ENCODE results near the gene CHRND. TPM values are rescaled to one million over a fixed set of nuclear protein-coding genes. Genes with fewer than 3 reads are reported as not detected.

CHRND gene
- total RNA-seq, 1 experiment from 2014 or later: not detected

DNA sequence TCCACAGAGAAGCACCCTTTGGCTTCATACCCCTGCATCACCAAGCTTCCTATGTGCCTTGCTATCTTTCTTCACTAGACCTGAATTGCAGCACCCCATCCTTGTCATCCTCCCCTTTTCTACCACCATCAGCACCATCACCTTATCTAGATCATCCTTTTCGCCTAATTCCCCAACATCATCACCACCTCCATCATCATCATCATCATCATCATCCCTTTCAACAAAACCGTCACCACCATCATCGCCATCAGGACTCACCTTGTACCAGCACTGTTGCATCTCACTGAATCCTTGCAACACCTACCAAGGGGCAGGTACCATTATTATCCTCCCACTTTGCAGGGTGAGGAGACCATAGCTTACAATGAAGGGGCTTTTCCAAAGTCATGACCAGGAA is 27.5 kb upstream of the CHRND start:
- no peak for DNase-seq
- Histone ChIP-seq H4K20me1 (ENCODE audit: insufficient read depth, low read depth, low read length) (no peaks in the 10 kb centered on the region), H3K9ac (ENCODE audit: low read length) (no peak overlapping the region), H3K4me3 (ENCODE audit: low read length) (no peak overlapping the region), H3K9me3 (ENCODE audit: low read length) (no peaks in the 10 kb centered on the region), H3K9me2 (replicated peaks; ENCODE audit: insufficient read depth, low read length) (no peaks in the 10 kb centered on the region), H3K36me3 (ENCODE audit: insufficient read depth, low read length) (no peaks in the 10 kb centered on the region), H3K4me1 (ENCODE audit: low read length) (peaks cover 7% of the 10 kb centered on the region), H2AFZ (ENCODE audit: low read length) (no peak overlapping the region), H3K4me2 (ENCODE audit: low read depth, low read length, poor library complexity, severe bottlenecking) (no peak overlapping the region), H3K27me3 (ENCODE audit: low read length) (no peaks in the 10 kb centered on the region), H3K27ac (ENCODE audit: low read length) (no peak overlapping the region), H3K79me2 (ENCODE audit: low read length) (no peaks in the 10 kb centered on the region)

- no peak for DNase-seq
- no peak overlapping the region for H3K4me2 ChIP-seq (ENCODE audit: low read depth, low read length, poor library complexity, severe bottlenecking)
- no peak overlapping the region for H3K27ac ChIP-seq (ENCODE audit: low read length)
- no peaks in the 10 kb centered on the region for H3K36me3 ChIP-seq (ENCODE audit: insufficient read depth, low read length)
- no peak overlapping the region for H3K9ac ChIP-seq (ENCODE audit: low read length)
- H3K27me3 ChIP-seq (ENCODE audit: low read length): no peaks in the 10 kb centered on the region
- H4K20me1 ChIP-seq (ENCODE audit: insufficient read depth, low read depth, low read length): no peaks in the 10 kb centered on the region
- H3K9me2 ChIP-seq (replicated peaks; ENCODE audit: insufficient read depth, low read length): no peaks in the 10 kb centered on the region
- no peaks in the 10 kb centered on the region for H3K79me2 ChIP-seq (ENCODE audit: low read length)
- H2AFZ ChIP-seq (ENCODE audit: low read length): no peak overlapping the region
- peaks cover 3% of the 10 kb centered on the region; the same call in 1 of the 2 replicates for H3K4me1 ChIP-seq (ENCODE audit: low read length)
- H3K9me3 ChIP-seq (ENCODE audit: low read length): no peaks in the 10 kb centered on the region
- no peak overlapping the region for H3K4me3 ChIP-seq (ENCODE audit: low read length)
These were observed 24.6 kb upstream of the CHRND start for GRCh38 chr2:232501331-232501771.

DNA sequence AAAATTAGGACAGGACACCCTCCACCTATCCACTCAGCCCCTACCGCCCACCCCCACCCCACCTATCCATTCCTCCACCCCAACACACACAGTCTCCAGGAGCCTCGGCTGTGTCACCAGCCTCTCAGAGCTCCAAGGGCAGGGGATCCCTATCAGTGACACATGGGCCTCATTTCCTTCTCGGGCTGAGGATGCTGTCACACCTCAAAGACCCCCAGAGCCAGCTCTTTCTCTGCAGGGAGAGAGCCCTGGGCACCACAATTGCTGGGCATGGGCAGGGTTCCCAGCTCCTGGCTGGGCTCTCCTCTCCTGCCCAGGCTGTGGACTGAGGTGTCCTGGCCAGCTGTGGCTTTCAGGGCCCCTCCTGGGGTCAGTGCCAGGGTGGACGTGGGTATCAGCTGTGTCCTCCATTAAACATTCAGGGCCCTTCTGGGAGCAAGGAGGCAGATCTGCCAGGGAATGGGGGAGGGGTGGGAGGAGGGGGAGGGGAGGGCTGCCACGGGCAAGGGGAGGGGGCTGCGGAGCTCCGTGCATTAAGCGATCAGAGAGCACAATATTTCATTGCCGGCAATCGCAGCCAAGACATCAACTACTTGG is 24.1 kb upstream of the CHRND start:
- Histone ChIP-seq H4K20me1 (ENCODE audit: insufficient read depth, low read depth, low read length) (no peaks in the 10 kb centered on the region), H3K4me3 (ENCODE audit: low read length) (no peak overlapping the region), H3K9me3 (ENCODE audit: low read length) (no peaks in the 10 kb centered on the region), H3K9me2 (replicated peaks; ENCODE audit: insufficient read depth, low read length) (no peaks in the 10 kb centered on the region), H3K36me3 (ENCODE audit: insufficient read depth, low read length) (no peaks in the 10 kb centered on the region), H3K79me2 (ENCODE audit: low read length) (no peaks in the 10 kb centered on the region), H3K27me3 (ENCODE audit: low read length) (no peaks in the 10 kb centered on the region), H3K4me2 (ENCODE audit: low read depth, low read length, poor library complexity, severe bottlenecking) (no peak overlapping the region), H2AFZ (ENCODE audit: low read length) (no peak overlapping the region), H3K4me1 (ENCODE audit: low read length) (peaks cover 3% of the 10 kb centered on the region; the same call in 1 of the 2 replicates), H3K9ac (ENCODE audit: low read length) (no peak overlapping the region), H3K27ac (ENCODE audit: low read length) (no peak overlapping the region)
- no peak for DNase-seq

GRCh38 chr2:232502511-232502910 is 23.4 kb upstream of the CHRND start:
- DNase-seq: no peak
- Histone ChIP-seq H3K4me2 (ENCODE audit: low read depth, low read length, poor library complexity, severe bottlenecking) (no peak overlapping the region), H3K4me3 (ENCODE audit: low read length) (no peak overlapping the region), H3K4me1 (ENCODE audit: low read length) (peaks cover 3% of the 10 kb centered on the region; the same call in 1 of the 2 replicates), H3K9me3 (ENCODE audit: low read length) (no peaks in the 10 kb centered on the region), H3K9ac (ENCODE audit: low read length) (no peak overlapping the region), H3K27me3 (ENCODE audit: low read length) (no peaks in the 10 kb centered on the region), H3K79me2 (ENCODE audit: low read length) (no peaks in the 10 kb centered on the region), H3K36me3 (ENCODE audit: insufficient read depth, low read length) (no peaks in the 10 kb centered on the region), H3K9me2 (replicated peaks; ENCODE audit: insufficient read depth, low read length) (no peaks in the 10 kb centered on the region), H2AFZ (ENCODE audit: low read length) (no peak overlapping the region), H3K27ac (ENCODE audit: low read length) (no peak overlapping the region), H4K20me1 (ENCODE audit: insufficient read depth, low read depth, low read length) (no peaks in the 10 kb centered on the region)

DNA sequence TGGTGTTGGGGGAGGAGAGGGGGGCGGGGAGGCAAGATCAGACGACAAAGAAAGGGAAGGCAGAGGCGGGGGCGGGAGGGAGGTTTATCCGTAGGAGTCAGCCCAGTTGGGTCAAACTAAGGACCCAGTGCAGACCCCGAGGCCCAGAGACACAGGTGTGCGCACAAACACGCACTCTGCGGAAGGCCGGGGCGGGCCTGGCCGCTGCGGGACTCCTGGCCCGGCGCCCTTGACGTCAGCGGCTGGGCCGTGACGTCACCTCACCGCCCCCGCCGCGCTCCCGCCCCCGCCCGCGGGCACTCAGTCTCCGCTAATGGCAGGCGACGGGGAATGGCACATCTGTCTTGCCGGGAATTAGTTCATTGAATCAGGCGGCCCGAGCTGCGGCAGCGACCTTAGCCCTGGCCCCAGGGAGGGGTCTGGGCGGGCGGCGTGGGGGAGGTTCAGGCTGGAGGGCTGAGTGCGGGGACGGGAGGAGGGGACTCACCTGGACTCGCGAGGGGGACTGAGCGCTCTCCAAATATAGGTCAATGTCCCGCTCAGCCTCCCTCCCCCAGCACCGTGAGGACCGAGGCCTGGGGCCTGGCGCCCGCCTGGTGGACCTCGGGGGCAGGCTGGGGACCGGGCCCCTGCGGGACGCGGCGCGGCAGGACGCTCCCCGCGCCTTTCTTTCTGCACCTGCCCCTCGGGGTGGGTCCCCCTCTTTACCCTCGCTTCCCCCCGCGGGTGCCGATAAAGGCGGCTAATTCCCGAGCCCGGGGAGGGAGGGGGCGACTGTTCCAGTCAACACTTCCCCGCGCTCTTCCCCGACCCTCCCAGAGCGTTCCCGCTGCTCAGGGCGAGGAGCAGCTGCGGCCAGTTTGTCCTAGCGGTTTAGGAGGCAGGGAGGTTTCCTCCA is 22.8 kb upstream of the CHRND start:
- Histone ChIP-seq H3K9me3 (ENCODE audit: low read length) (no peaks in the 10 kb centered on the region), H3K36me3 (ENCODE audit: insufficient read depth, low read length) (no peaks in the 10 kb centered on the region), H3K9ac (ENCODE audit: low read length) (no peak overlapping the region), H3K4me2 (ENCODE audit: low read depth, low read length, poor library complexity, severe bottlenecking) (no peak overlapping the region), H3K9me2 (replicated peaks; ENCODE audit: insufficient read depth, low read length) (no peaks in the 10 kb centered on the region), H3K27me3 (ENCODE audit: low read length) (no peaks in the 10 kb centered on the region), H3K27ac (ENCODE audit: low read length) (no peak overlapping the region), H3K79me2 (ENCODE audit: low read length) (no peaks in the 10 kb centered on the region), H3K4me1 (ENCODE audit: low read length) (peaks cover 3% of the 10 kb centered on the region; the same call in 1 of the 2 replicates), H3K4me3 (ENCODE audit: low read length) (no peak overlapping the region), H2AFZ (ENCODE audit: low read length) (no peak overlapping the region), H4K20me1 (ENCODE audit: insufficient read depth, low read depth, low read length) (no peaks in the 10 kb centered on the region)
- DNase-seq: no peak

DNA sequence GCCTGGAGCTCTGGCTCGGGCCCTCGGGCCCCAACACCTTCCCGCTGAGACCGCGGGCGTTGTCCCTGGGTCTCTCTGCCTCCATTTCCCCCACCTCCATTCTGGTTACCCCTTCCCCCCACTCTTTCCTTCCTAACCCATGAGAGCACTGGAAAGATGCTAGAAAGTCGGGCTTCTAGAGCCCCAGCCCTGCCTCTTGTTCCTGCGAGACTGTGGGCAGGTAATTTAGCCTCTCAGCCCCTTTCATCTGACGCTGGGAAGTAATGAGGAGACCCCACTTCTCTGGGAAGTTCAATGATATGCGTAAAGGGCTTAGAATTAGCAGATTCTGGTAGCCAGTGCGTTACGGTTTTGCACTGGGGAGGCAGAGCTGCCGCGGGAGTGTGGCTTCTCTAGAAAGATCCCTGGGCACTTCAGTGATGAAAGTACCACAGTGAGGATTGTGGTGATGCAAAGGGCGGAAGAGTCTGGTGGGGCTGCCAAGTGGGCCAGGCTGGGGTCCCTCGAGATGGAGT is 22.1 kb upstream of the CHRND start:
- H3K9me2 ChIP-seq (replicated peaks; ENCODE audit: insufficient read depth, low read length): no peaks in the 10 kb centered on the region
- H3K4me3 ChIP-seq (ENCODE audit: low read length): no peak overlapping the region
- peaks cover 3% of the 10 kb centered on the region; the same call in 1 of the 2 replicates for H3K4me1 ChIP-seq (ENCODE audit: low read length)
- no peaks in the 10 kb centered on the region for H4K20me1 ChIP-seq (ENCODE audit: insufficient read depth, low read depth, low read length)
- no peaks in the 10 kb centered on the region for H3K27me3 ChIP-seq (ENCODE audit: low read length)
- H3K9ac ChIP-seq (ENCODE audit: low read length): no peak overlapping the region
- no peak for DNase-seq
- H3K9me3 ChIP-seq (ENCODE audit: low read length): no peaks in the 10 kb centered on the region
- H3K4me2 ChIP-seq (ENCODE audit: low read depth, low read length, poor library complexity, severe bottlenecking): no peak overlapping the region
- H3K79me2 ChIP-seq (ENCODE audit: low read length): no peaks in the 10 kb centered on the region
- no peak overlapping the region for H3K27ac ChIP-seq (ENCODE audit: low read length)
- no peak overlapping the region for H2AFZ ChIP-seq (ENCODE audit: low read length)
- no peaks in the 10 kb centered on the region for H3K36me3 ChIP-seq (ENCODE audit: insufficient read depth, low read length)

DNA sequence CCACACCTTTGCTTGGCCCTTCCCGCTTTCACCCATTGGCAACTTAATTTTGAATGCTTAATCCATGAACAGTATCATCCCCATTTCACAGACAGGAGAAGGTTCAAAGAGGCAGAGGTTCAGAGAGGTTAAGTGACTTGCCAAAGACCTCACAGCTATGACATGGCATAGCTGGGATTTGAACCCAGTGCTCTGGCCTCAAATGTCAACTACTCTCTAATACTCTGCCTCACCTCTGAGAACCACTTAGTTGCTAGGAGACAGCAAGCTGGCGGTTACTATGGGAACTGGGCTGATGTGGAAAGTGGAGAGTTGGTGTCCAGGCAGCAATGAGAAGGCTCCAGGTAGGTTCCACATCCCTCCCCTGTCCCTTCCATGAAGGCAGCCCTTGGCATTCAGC is 21.5 kb upstream of the CHRND start:
- H2AFZ ChIP-seq (ENCODE audit: low read length): no peak overlapping the region
- H3K9me2 ChIP-seq (replicated peaks; ENCODE audit: insufficient read depth, low read length): no peaks in the 10 kb centered on the region
- H3K4me2 ChIP-seq (ENCODE audit: low read depth, low read length, poor library complexity, severe bottlenecking): no peak overlapping the region
- no peaks in the 10 kb centered on the region for H4K20me1 ChIP-seq (ENCODE audit: insufficient read depth, low read depth, low read length)
- DNase-seq: peak; percentile 59
- no peaks in the 10 kb centered on the region for H3K27me3 ChIP-seq (ENCODE audit: low read length)
- no peaks in the 10 kb centered on the region for H3K79me2 ChIP-seq (ENCODE audit: low read length)
- H3K36me3 ChIP-seq (ENCODE audit: insufficient read depth, low read length): no peaks in the 10 kb centered on the region
- H3K4me1 ChIP-seq (ENCODE audit: low read length): peaks cover 3% of the 10 kb centered on the region; the same call in 1 of the 2 replicates
- H3K9me3 ChIP-seq (ENCODE audit: low read length): no peaks in the 10 kb centered on the region
- no peak overlapping the region for H3K27ac ChIP-seq (ENCODE audit: low read length)
- no peak overlapping the region for H3K4me3 ChIP-seq (ENCODE audit: low read length)
- no peak overlapping the region for H3K9ac ChIP-seq (ENCODE audit: low read length)

DNA sequence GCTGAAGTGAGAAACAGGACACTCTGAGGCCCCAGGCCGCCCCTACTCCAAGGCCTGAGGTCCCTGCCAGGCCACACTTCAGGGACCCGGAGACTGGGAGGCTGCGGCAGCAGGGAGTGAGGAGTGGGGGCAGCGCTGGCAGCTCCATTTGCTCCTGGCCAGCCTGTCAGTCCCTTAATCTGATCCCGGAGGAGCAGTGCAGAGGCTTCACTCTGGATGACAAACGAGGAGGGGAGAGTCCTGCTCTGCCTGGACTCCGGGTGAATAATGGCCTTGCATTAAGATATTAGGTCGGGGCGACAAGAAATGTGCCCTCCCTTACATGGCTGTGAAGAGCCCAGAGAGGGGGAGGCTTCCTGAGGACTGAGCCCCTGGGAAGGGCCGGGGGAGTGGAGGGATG is 20.1 kb upstream of the CHRND start:
- Histone ChIP-seq H3K4me2 (ENCODE audit: low read depth, low read length, poor library complexity, severe bottlenecking) (no peak overlapping the region), H3K79me2 (ENCODE audit: low read length) (no peaks in the 10 kb centered on the region), H4K20me1 (ENCODE audit: insufficient read depth, low read depth, low read length) (no peaks in the 10 kb centered on the region), H3K4me3 (ENCODE audit: low read length) (no peak overlapping the region), H3K9ac (ENCODE audit: low read length) (no peak overlapping the region), H3K9me3 (ENCODE audit: low read length) (no peaks in the 10 kb centered on the region), H3K9me2 (replicated peaks; ENCODE audit: insufficient read depth, low read length) (no peaks in the 10 kb centered on the region), H3K4me1 (ENCODE audit: low read length) (peaks cover 3% of the 10 kb centered on the region; the same call in 1 of the 2 replicates), H3K36me3 (ENCODE audit: insufficient read depth, low read length) (no peaks in the 10 kb centered on the region), H3K27me3 (ENCODE audit: low read length) (no peaks in the 10 kb centered on the region), H2AFZ (ENCODE audit: low read length) (no peak overlapping the region), H3K27ac (ENCODE audit: low read length) (no peak overlapping the region)
- no peak for DNase-seq

All from Karpas-422 (cell line).